DMS79 treated with DMSO at 0.1 percent for 48 hours (cell line): Measurements from ENCODE around the gene LRBA.

Experiments
- DNase-seq: peaks from one replicate; lab custom pipeline; 2025; lab: John Stamatoyannopoulos, UW

LRBA gene

DNA sequence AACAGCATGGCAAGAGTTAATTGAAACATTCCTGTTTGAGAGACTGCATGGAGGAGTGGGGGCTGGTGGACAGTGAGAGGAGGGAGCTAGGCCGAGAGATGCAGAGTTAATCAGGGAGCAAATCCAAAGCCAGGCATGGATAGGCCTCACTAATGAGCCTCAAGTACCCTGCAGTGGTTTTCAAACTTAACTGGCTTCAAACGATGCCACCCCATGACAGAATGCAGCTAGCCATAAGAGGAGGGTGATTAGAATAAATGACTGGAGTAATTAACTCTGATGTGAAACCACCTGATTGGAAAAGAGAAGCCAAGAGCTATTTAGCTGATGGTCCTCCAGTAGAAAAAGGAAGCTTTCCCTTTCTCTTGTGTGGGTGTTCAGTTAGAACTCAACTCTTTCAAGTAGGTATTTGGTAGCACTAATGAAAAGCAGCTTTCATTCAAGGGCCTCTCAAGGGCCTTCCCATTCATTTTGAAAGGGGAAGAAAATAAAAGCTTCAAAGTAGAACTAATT lies 648.5 kb downstream of the LRBA start:
- peak; percentile 93 for DNase-seq

DNA sequence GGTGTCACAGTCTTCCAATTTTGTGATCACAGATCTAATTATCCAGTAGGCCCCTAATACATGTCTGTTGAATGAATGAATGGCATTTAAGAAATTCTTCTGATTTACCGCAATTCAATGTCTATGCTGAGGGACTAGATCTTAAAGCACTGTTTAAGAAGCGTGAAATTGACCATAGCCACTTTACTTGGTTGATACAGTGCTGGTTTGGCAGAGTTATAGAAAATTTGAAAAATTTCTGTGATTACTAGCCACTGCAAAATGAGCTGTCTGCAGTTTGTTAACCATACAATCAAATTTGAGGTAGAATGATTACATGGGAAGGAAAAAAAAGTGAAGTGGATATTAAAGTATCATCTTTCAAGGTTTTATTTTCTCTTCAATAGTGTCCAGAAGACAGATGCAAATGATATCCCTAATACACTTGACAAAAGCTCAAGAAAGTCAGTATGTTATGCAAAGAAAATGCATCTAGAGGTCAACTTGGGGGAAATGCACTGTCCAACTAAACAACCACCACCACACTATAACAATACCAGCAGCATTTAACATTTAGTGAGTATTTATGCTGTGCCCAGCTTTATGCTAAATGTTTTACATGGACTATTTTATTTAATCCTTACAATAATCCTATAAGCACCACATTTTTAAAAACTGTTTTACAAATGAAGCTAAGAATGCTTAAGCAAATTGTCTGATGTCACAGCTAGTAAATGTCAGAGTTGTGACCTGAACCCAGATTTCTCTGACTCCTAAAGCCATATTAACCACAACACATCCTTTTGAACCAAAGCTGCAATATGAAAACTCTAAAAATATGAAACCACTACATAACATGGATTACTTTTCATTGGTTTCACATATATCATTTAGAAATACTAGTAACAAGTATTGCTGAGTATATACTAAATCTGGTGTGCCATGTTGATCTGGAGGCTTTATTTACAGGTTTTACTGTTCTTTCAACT lies 651.1 kb downstream of the LRBA start:
- peak; percentile 65 for DNase-seq

- no peak for DNase-seq
Observed at GRCh38 chr4:150358691-150359090, 656.4 kb downstream of the LRBA start.

- DNase-seq, result no peak
Observed at GRCh38 chr4:150357829-150358228, 657.3 kb downstream of the LRBA start.

DNA sequence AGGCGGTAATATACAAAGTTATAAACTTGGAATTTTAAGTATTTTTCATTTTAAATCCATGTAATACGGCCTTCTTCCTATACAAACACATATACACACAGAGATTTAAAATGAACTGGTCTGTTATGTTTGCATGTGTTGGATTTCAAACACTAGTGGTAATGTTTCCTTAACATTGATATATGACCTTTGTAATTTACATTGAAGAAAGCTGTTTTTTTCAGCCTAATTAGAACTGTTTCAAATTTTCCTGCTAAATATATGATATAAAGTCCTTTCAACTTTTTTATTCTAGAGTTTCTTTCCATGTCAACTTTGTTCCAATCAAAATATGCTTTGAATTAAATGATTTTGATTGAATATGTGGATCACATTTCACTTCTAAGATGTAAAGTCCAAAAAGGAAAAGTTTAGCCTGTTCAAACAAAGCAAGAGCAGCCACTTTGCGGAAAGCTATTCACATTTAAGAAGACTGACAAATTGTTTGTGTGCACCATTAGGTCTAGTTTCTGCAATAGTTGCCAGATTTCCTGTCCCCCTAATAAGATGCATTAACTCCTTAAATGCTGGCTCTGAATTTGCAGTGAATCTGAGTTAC lies 659.1 kb downstream of the LRBA start:
- no peak for DNase-seq

GRCh38 chr4:150355418-150355817 lies 659.7 kb downstream of the LRBA start:
- no peak for DNase-seq

- no peak for DNase-seq
Observed at GRCh38 chr4:150354214-150354796, 660.8 kb downstream of the LRBA start.

GRCh38 chr4:150348079-150348478 lies 667.0 kb downstream of the LRBA start:
- DNase-seq, result no peak

- no peak for DNase-seq
Observed at GRCh38 chr4:150345207-150345744, 669.8 kb downstream of the LRBA start.

- DNase-seq, result no peak
Observed at GRCh38 chr4:150343796-150344195, 671.3 kb downstream of the LRBA start.

DNA sequence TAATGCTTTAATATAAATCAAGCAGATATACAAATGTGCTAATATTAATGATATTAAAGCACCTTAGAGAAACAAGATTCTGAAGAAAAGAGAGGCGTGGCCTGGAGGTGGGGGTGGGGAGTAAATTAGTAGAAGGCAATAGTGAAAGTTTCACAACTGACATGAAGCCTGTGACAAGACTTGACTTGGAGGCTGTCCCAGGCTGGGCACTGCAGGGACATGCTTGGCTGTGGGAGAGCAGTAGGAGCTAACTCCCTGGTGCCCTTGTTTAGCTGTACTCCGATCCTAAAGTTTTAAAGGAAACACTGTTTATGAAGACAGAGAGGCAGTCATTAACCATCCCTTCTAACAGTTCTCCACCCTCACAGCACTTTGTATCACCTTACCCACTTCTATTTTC lies 672.1 kb downstream of the LRBA start:
- DNase-seq, result no peak

GRCh38 chr4:150337734-150338133 lies 677.4 kb downstream of the LRBA start:
- DNase-seq, result no peak

DNA sequence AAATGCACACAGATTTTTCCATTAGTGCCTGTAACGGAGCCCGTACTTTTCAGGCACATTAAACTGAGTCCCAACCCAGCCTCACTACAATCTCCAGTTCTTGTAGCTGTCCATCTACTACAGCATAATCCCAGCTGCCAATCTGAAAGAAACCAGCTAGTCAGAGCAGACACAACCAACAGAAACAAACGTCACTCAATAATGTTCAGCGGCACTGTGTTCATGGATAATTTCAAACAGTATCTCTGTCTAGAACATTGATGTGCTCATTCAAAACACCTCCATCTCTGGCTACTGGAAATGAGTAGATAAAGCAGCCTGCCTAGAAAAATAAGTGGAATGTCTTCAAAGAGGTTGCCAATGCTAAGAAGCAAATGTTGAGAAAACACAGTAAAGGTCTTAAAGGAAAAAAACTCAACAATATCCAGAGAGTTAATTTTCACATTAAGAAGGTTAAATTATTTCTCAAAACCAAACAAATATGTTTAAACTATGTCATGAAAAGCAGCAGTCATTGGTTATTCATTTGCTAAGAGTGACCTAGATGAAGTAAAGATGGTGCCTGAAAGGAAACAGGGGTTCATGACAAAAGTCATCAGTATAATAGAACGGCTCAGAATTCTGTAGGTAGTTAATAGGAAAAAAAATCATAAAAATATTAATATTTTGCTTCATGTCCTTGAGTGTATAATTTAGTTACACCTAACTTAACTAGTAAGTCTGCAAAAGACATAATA lies 678.2 kb downstream of the LRBA start:
- no peak for DNase-seq

DNA sequence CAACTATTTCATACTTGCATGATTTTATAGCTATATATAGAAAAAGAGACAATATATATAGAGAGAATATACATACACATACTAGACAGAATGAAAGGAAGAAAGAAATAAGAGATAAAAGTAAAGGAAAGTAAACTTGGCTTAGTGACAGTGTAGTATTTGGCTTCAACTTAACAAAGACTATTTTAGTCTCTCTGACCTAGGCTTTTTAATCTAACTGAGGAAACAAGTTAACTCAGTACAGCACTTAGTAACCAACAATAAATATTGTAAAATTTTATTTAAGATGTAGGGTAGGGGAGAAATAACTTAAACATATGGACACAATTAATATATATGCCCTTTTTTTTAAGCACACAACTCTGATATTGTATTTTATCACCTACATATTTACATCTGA lies 682.1 kb downstream of the LRBA start:
- no peak for DNase-seq

GRCh38 chr4:150332086-150332485 lies 683.0 kb downstream of the LRBA start:
- no peak for DNase-seq

GRCh38 chr4:150329373-150329772 lies 685.7 kb downstream of the LRBA start:
- DNase-seq, result no peak

DNA sequence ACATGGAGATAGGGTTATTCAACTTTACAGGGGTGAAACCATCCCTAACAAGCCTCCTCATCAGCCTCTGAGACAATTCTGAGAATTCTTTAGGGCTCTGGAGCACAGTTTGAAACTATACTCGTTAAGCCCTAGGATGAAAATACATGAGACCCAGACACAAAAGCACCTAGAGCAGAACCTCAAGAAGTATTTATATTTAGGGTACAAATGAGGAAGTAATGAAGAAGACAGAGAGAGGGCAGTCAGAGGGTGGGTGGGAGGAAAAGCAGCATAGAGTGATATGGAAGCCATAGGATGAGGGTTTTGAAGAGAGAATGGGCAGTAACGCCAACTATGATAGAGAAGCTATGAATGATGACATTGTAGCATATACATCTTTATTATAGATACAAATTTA lies 686.6 kb downstream of the LRBA start:
- DNase-seq, result no peak

- no peak for DNase-seq
Observed at GRCh38 chr4:150327262-150327780, 687.8 kb downstream of the LRBA start.

DNA sequence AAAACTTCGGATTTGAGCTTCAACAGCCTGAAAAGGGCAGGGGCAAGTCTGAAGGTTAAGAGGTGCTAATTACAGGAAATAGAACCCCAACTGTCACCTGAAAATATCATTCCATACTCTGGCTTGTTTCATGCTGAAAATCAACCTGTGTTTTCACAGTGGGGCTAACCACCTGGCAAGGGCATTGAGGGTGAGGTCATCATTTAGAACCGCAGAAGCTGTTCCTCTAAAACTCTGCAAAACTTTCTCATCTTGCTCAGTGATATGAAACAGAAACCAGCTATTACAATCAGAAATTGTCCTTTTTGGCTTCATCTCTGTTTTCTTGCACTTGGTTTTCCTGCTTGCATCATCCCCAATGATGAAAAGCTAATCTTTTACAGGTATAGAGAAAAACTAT lies 689.2 kb downstream of the LRBA start:
- DNase-seq, result no peak

DNA sequence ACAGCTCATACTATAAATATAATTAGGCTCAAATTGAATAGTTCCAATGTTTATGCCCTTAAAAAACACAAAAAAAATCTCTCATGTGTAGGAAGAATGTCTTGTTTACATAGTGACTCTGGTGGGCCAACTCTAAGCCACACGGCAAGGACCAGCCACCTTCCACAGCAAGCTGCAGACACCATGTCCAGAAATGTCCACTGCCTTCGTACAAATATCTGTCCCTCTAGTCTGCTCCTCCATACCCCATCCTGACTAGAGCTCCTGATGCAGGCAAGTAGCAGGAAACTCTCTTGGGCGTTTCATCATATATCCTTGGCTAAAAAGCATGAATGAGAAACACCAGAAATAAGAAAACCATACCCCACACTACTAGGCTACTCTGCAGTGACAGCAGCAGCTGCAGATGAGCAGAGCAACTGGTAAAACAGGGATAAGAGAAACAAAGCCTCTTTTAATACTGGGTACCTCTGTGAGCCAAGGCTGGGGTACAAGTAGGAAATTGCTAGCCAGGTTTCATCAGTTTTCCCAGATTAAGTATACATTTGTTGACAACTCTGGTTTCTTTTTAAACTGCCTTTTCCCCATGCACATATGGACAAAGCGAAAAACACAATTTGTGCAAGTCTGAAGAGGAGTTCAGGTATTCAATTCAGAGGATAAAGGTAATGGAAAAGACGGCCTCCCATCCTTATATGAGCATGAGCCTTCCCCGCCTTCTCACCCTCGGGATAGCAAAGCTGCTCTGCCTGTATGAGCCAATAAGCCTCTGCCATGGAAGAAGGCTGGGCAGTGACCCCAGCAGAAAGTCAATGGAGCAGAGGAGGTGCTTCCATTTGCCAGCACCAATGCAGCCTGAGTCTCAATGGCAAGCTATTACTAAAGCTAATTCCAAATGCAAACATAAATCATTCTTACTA lies 691.4 kb downstream of the LRBA start:
- no peak for DNase-seq

- DNase-seq, result no peak
Observed at GRCh38 chr4:150322646-150323045, 692.4 kb downstream of the LRBA start.
